H1 (cell line): ENCODE measurements around the gene CYP1A2. TPM values are rescaled to one million over a fixed set of nuclear protein-coding genes. Genes with fewer than 3 reads are reported as not detected.

Experiments
- E2F6 ChIP-seq: IDR thresholded peaks from 2 replicates; pipeline ENCODE4 v1.6.1; 2012; ENCODE audit warnings: inconsistent platforms
- FOSL1 ChIP-seq: IDR thresholded peaks from 2 replicates; pipeline ENCODE4 v1.6.1; 2011; ENCODE audit warnings: mild to moderate bottlenecking, low read depth, low read length, moderate library complexity; ENCODE audit not compliant: insufficient read depth
- KDM5A ChIP-seq: fragments of 200-600 bp; IDR thresholded peaks from 2 replicates; pipeline ENCODE4 v1.7.1; 2012; ENCODE audit warnings: mild to moderate bottlenecking, low read length, inconsistent platforms, mixed read lengths
- NRF1 ChIP-seq: IDR thresholded peaks from 2 replicates; pipeline ENCODE4 v1.6.1; 2011; ENCODE audit warnings: mild to moderate bottlenecking, low read depth, low read length, improper control_type of control experiment
- polyA plus RNA-seq, 7 experiments: library from polyadenylated mRNA; depleted of rRNA in 3 of 7; stranded (reverse) in 5 of 7; unstranded in 2 of 7; fragments of >200 nt in 5 of 7; fragments of 200-250 nt in 2 of 7; gene quantifications; 1 replicate in 5 of 7; 2 replicates in 1 of 7; 4 replicates in 1 of 7; pipeline versions ENCODE4 v1.2.1 to v1.2.3, GENCODE V29; 2011 to 2013; ENCODE audit warnings: missing spikeins in 2 of 7, mixed read lengths in 2 of 7
- total RNA-seq: library from RNA; stranded (reverse); fragmentation: NEBNext Ultra II Directional; extraction: Animal tissue kit (Norgen Biotek cat#: 25700); gene quantifications from 2 replicates; pipeline ENCODE4 v1.2.1, GENCODE V29; 2021

Gene CYP1A2
- total and polyA plus RNA-seq, 2 of the 8 experiments (the other 6 are each of a cell fraction or from before 2014, with no cell fraction given), result not detected

- TF ChIP-seq E2F6 (no peak), KDM5A (no peak), NRF1 (no peak), FOSL1 (no peak)
- TF ChIP-seq, all 59 proteins: peak for 0
Measured at GRCh38 chr15:74748322-74748946, at the start of gene CYP1A2 (continued).
